ENCODE results near the gene FMNL2. TPM values are rescaled to one million over a fixed set of nuclear protein-coding genes. Genes with fewer than 3 reads are reported as not detected.
A peak's percentile ranks its signal among the peaks of the same experiment; 100 is the strongest.

FMNL2 gene
- total and polyA plus RNA-seq, 2 of the 4 experiments (the other 2 are of a cell fraction) = 10.9 to 11.4 TPM

DNA sequence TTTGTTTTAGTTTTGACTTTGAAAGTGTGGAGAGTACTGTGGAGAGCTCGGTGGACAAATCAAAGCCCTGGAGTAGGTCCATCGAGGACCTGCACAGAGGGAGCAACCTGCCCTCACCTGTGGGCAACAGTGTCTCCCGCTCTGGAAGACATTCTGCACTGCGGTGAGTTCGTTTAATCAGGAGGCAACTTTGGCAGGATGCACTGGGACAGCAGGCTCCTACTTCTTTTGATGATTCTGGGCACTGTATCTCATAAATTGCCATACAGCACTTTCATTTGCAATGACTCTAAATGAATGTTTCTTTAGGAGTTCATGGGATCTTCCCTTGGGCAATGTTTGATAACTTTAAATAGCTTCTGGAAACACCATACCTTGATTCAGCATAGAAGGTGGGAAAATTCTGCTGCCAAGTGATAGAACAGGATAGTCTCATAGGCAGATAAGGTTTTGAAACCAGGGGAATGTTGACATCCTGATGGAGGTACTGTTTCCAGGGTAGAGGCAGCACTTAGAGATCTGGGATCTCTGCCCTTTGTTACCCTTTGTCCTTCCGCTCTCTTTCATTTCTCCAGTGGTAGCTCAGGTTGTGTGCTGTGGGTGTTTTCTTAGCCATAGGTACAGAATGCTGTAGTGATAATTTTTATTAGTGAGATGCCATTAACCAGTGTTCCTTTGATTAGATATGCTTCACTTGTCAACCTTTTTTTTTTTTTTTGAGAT lies 226.1 kb downstream of the FMNL2 start:
- no TSS peak for BruUV-seq (replicated peaks)
- Histone ChIP-seq H3K18ac (ENCODE audit: low read depth, low read length) (no peak overlapping the region), H4K20me1 (ENCODE audit: insufficient read depth, low read length) (no peaks in the 10 kb centered on the region), H3K14ac (replicated peaks; ENCODE audit: low read depth, low read length) (no peak overlapping the region), H2AFZ (replicated peaks; ENCODE audit: low read length, poor library complexity) (no peak overlapping the region), H4K91ac (ENCODE audit: insufficient read depth, low read depth, low read length) (no peak overlapping the region), H3K4me2 (ENCODE audit: low read depth, low read length) (no peak overlapping the region), H3K9me3 (ENCODE audit: control insufficient read depth, insufficient read depth, low read length) (no peaks in the 10 kb centered on the region), H3K9ac (ENCODE audit: low read depth, low read length) (no peak overlapping the region), H2AK9ac (replicated peaks; ENCODE audit: low read depth, low read length, poor library complexity) (no peak overlapping the region), H3K23ac (ENCODE audit: low read depth, low read length) (no peak overlapping the region), H2BK120ac (ENCODE audit: low read depth, low read length) (0 out of 2 replicates have a peak overlapping the region, but pooled peaks have one; percentile 37), H3K56ac (ENCODE audit: extremely low read depth, insufficient read depth, low read length) (no peak overlapping the region), H3K27me3 (ENCODE audit: control insufficient read depth, insufficient read depth, low read length) (no peaks in the 10 kb centered on the region), H2BK5ac (ENCODE audit: low read depth, low read length, poor library complexity, severe bottlenecking) (no peak overlapping the region), H3K9me1 (ENCODE audit: insufficient read depth, low read length) (peaks cover 6% of the 10 kb centered on the region; the same call in 1 of the 2 replicates), H3K4me1 (ENCODE audit: control insufficient read depth, insufficient read depth, low read length) (peaks cover 10% of the 10 kb centered on the region), H4K8ac (ENCODE audit: low read depth in 2 of 2, low read length in 2 of 2) (no peak overlapping the region), H4K5ac (ENCODE audit: low read depth, low read length) (no peak overlapping the region), H2BK20ac (ENCODE audit: low read depth, low read length) (peak overlapping the region; percentile 44), H3K27ac (ENCODE audit: insufficient read depth, low read length) (no peak overlapping the region), H3K4ac (ENCODE audit: low read depth, low read length) (no peak overlapping the region), H3K4me3 (ENCODE audit: insufficient read depth, low read depth, low read length) (no peak overlapping the region), H2BK15ac (ENCODE audit: low read depth, low read length) (no peak overlapping the region), H2AK5ac (ENCODE audit: low read depth, low read length) (peak overlapping the region; percentile 48; the same call in 1 of the 2 replicates), H3K36me3 (ENCODE audit: control insufficient read depth, insufficient read depth, low read length) (no peaks in the 10 kb centered on the region; the same call in 1 of the 2 replicates), H3K79me1 (ENCODE audit: low read depth in 1 of 2, low read length in 2 of 2) (0 out of 4 replicates have a peak, but pooled peaks cover 0 to 3% of the 10 kb centered on the region in 2 experiments)
- ChIA-PET CTCF (interaction anchor here (0.7 kb wide), 1 partner anchor 38 kb away, joined by 6 read pairs; no protein-coding TSS in a partner anchor), POLR2A (ENCODE audit: unreplicated experiment) (no interaction called here)
- TF ChIP-seq POLR2A (IDR thresholded peaks at IDR 0.05; ENCODE audit: low read depth, low read length) (no peak), CHD1 (IDR thresholded peaks at IDR 0.05; ENCODE audit: low read depth, low read length) (no peak), RFX5 (IDR thresholded peaks at IDR 0.05; ENCODE audit: low read depth, low read length) (no peak), FOS (IDR thresholded peaks at IDR 0.05; ENCODE audit: low read depth, low read length) (no peak), RAD21 (IDR thresholded peaks at IDR 0.05; ENCODE audit: low read length) (no peak), BHLHE40 (IDR thresholded peaks at IDR 0.05; ENCODE audit: low read depth, low read length) (no peak), MAFK (IDR thresholded peaks at IDR 0.05; ENCODE audit: low read depth, low read length) (no peak), RCOR1 (IDR thresholded peaks at IDR 0.05; ENCODE audit: insufficient replicate concordance, low read length) (no peak), NFE2L2 (IDR thresholded peaks at IDR 0.05; ENCODE audit: low read depth, low read length) (no peak), CEBPB (IDR thresholded peaks at IDR 0.05; ENCODE audit: low read depth, low read length) (no peak)
- TF ChIP-seq, protein P1, sequence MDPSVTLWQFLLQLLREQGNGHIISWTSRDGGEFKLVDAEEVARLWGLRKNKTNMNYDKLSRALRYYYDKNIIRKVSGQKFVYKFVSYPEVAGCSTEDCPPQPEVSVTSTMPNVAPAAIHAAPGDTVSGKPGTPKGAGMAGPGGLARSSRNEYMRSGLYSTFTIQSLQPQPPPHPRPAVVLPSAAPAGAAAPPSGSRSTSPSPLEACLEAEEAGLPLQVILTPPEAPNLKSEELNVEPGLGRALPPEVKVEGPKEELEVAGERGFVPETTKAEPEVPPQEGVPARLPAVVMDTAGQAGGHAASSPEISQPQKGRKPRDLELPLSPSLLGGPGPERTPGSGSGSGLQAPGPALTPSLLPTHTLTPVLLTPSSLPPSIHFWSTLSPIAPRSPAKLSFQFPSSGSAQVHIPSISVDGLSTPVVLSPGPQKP (IDR thresholded peaks at IDR 0.05; ENCODE audit: borderline replicate concordance, low read depth, low read length) = no peak
- TF ChIP-seq, protein P2, sequence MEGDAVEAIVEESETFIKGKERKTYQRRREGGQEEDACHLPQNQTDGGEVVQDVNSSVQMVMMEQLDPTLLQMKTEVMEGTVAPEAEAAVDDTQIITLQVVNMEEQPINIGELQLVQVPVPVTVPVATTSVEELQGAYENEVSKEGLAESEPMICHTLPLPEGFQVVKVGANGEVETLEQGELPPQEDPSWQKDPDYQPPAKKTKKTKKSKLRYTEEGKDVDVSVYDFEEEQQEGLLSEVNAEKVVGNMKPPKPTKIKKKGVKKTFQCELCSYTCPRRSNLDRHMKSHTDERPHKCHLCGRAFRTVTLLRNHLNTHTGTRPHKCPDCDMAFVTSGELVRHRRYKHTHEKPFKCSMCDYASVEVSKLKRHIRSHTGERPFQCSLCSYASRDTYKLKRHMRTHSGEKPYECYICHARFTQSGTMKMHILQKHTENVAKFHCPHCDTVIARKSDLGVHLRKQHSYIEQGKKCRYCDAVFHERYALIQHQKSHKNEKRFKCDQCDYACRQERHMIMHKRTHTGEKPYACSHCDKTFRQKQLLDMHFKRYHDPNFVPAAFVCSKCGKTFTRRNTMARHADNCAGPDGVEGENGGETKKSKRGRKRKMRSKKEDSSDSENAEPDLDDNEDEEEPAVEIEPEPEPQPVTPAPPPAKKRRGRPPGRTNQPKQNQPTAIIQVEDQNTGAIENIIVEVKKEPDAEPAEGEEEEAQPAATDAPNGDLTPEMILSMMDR (conservative IDR thresholded peaks at IDR 0.05; ENCODE audit: low read depth, low read length) = no peak
- WGBS, 2 experiments (ENCODE audit: extremely low coverage in 2 of 2, insufficient read length in 1 of 2) = 95% methylated on average over 3 of the region's 6 CpGs; no CpG with 5 or more reads in 1 of the 2 experiments
- in situ Hi-C loops (cut with MboI; ENCODE audit: low sequenced_read_pairs) = no loop called here
- ATAC-seq (ENCODE audit: low read depth) = no peak
- dilution Hi-C loops (cut with HindIII; ENCODE audit: low sequenced_read_pairs, unreplicated experiment) = no loop called here
- no peak for DNase-seq
- intact Hi-C loops (cut with micrococcal nuclease) = loop anchor here (5.0 kb wide), 1 partner anchor 369 kb away; no protein-coding TSS in a partner anchor

All from IMR-90 (cell line).